Keratinocyte (primary cell): ENCODE results near the gene MACIR. TPM values are rescaled to one million over a fixed set of nuclear protein-coding genes. Genes with fewer than 3 reads are reported as not detected.

Source experiments
- DNase-seq: peaks from one replicate; pipeline ENCODE4 v3.0.0-alpha.2; 2011; ENCODE audit warnings: low read depth, missing footprints, low spot score
- FAIRE-seq: peaks from 2 replicates; lab custom pipeline; 2011; peaks lifted over from hg19 to GRCh38; lab: Jason Lieb, UNC
- H2AFZ ChIP-seq: 2 replicates; pipeline ENCODE4 v1.6.0; 2012; ENCODE audit warnings: low read length, control low read depth, inconsistent platforms; ENCODE audit not compliant: control insufficient read depth
- H3K27ac ChIP-seq: 2 replicates; pipeline ENCODE4 v1.5.1; 2011; ENCODE audit warnings: low read length; ENCODE audit not compliant: control insufficient read depth, insufficient read depth
- H3K27me3 ChIP-seq: 3 replicates; pipeline ENCODE4 v1.6.0; 2011; ENCODE audit warnings: low read length; ENCODE audit not compliant: control insufficient read depth, insufficient read depth; ENCODE audit errors: extremely low read depth
- H3K36me3 ChIP-seq, 2 experiments: 2 replicates in 1 of 2; 3 replicates in 1 of 2; pipeline ENCODE4 v1.5.1; 2011; ENCODE audit warnings: low read length in 2 of 2, mild to moderate bottlenecking in 1 of 2; ENCODE audit not compliant: control insufficient read depth in 2 of 2, insufficient read depth in 2 of 2; ENCODE audit errors: extremely low read depth in 1 of 2
- H3K4me1 ChIP-seq: 3 replicates; pipeline ENCODE4 v1.5.1; 2011; ENCODE audit warnings: low read length; ENCODE audit not compliant: control insufficient read depth, insufficient read depth; ENCODE audit errors: extremely low read depth
- H3K4me2 ChIP-seq: 3 replicates; pipeline ENCODE4 v1.6.0; 2011; ENCODE audit warnings: low read depth, low read length; ENCODE audit not compliant: control insufficient read depth, insufficient read depth; ENCODE audit errors: extremely low read depth
- H3K4me3 ChIP-seq, 3 experiments: fragments of 200-600 bp in 1 of 3; sonication (generic) in 1 of 3; 2 replicates in 2 of 3; 3 replicates in 1 of 3; pipeline ENCODE4 v1.5.1; 2011 to 2016; ENCODE audit warnings: low read length in 3 of 3, mild to moderate bottlenecking in 3 of 3, control low read depth in 2 of 3, inconsistent platforms in 1 of 3, low read depth in 1 of 3, mixed read lengths in 1 of 3, mixed run types in 1 of 3, moderate library complexity in 1 of 3; ENCODE audit not compliant: control insufficient read depth in 2 of 3, insufficient read depth in 2 of 3; ENCODE audit errors: extremely low read depth in 1 of 3
- H3K79me2 ChIP-seq: 2 replicates; pipeline ENCODE4 v1.6.0; 2012; ENCODE audit warnings: low read length; ENCODE audit not compliant: control insufficient read depth, insufficient read depth
- H3K9ac ChIP-seq: 3 replicates; pipeline ENCODE4 v1.6.0; 2011; ENCODE audit warnings: low read length; ENCODE audit not compliant: control insufficient read depth, insufficient read depth; ENCODE audit errors: extremely low read depth
- H3K9me1 ChIP-seq: 3 replicates; pipeline ENCODE4 v1.6.0; 2011; ENCODE audit warnings: low read length; ENCODE audit not compliant: control insufficient read depth, insufficient read depth; ENCODE audit errors: extremely low read depth
- H3K9me3 ChIP-seq: 2 replicates; pipeline ENCODE4 v1.5.1; 2012; ENCODE audit warnings: low read depth, low read length; ENCODE audit not compliant: control insufficient read depth
- H4K20me1 ChIP-seq: 3 replicates; pipeline ENCODE4 v1.6.0; 2011; ENCODE audit warnings: low read length; ENCODE audit not compliant: control insufficient read depth, insufficient read depth; ENCODE audit errors: extremely low read depth
- EZH2 ChIP-seq: IDR thresholded peaks from one replicate; pipeline ENCODE4 v1.6.1; 2012; ENCODE audit warnings: inconsistent platforms, mild to moderate bottlenecking, low read length, moderate library complexity
- dilution Hi-C: fragments of 300-500 bp; cut with MboI; formaldehyde crosslinking; loops from one replicate; pipeline ENCODE4 v1.7.0; 2020; ENCODE audit warnings: low sequenced_read_pairs; ENCODE audit not compliant: extremely low pct_ligation_motif_present
- polyA plus RNA-seq, 5 experiments: library from polyadenylated mRNA; depleted of rRNA in 3 of 5; stranded (reverse) in 3 of 5; stranded (forward) in 1 of 5; unstranded in 1 of 5; fragments of >200 nt; gene quantifications; 1 replicate in 1 of 5; 2 replicates in 3 of 5; 3 replicates in 1 of 5; pipeline versions ENCODE4 v1.2.1 to v1.2.3, GENCODE V29; 2011 to 2012; ENCODE audit warnings: missing spikeins in 2 of 5, low read depth in 1 of 5, low replicate concordance in 1 of 5
- TF ChIP-seq, protein P1 (sequence below), 3 experiments: IDR thresholded peaks in 1 of 3; conservative IDR thresholded peaks in 1 of 3; optimal IDR thresholded peaks in 1 of 3; 2 replicates in 2 of 3; 3 replicates in 1 of 3; pipeline versions ENCODE3 to v1.5.1; 2011; ENCODE audit warnings: low read length in 3 of 3, mild to moderate bottlenecking in 3 of 3, moderate library complexity in 2 of 3, control low read depth in 1 of 3, inconsistent platforms in 1 of 3; ENCODE audit not compliant: insufficient read depth in 2 of 3; ENCODE audit errors: extremely low read depth in 1 of 3

The MACIR gene
- polyA plus RNA-seq, 1 donor (not counting 4 experiments of a cell fraction or from before 2014, with no cell fraction given), result 9.5 TPM

DNA sequence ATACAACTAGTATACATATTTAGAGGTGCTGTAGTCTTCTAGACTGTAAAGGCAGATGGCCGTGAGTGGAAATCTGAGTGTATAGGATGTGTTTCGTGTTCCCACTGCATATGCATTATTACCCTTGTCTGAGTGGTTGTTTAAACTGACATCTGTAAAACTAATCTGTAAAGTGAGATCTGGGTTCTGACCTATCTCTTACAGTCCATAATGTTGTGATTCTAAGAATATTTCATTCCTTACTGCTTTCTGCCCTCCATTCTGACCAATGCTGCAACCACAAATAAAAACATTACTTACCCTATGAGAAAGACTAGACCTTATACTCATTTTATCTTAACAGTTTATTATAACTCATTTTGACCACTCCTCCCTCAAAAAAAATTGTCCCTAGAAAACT lies 47.6 kb upstream of the MACIR start:
- dilution Hi-C loops, result no loop called here
- H3K79me2 ChIP-seq, result no peaks in the 10 kb centered on the region
- TF ChIP-seq, protein P1, sequence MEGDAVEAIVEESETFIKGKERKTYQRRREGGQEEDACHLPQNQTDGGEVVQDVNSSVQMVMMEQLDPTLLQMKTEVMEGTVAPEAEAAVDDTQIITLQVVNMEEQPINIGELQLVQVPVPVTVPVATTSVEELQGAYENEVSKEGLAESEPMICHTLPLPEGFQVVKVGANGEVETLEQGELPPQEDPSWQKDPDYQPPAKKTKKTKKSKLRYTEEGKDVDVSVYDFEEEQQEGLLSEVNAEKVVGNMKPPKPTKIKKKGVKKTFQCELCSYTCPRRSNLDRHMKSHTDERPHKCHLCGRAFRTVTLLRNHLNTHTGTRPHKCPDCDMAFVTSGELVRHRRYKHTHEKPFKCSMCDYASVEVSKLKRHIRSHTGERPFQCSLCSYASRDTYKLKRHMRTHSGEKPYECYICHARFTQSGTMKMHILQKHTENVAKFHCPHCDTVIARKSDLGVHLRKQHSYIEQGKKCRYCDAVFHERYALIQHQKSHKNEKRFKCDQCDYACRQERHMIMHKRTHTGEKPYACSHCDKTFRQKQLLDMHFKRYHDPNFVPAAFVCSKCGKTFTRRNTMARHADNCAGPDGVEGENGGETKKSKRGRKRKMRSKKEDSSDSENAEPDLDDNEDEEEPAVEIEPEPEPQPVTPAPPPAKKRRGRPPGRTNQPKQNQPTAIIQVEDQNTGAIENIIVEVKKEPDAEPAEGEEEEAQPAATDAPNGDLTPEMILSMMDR (optimal IDR thresholded peaks at IDR 0.05 in 1 of 3, IDR thresholded peaks at IDR 0.05 in 1 of 3, conservative IDR thresholded peaks at IDR 0.05 in 1 of 3; ENCODE audit: extremely low read depth in 1 of 3, insufficient read depth in 2 of 3, low read length in 3 of 3), result no peak
- no peak for TF ChIP-seq EZH2
- FAIRE-seq (no peak), DNase-seq (no peak)
- no peaks in the 10 kb centered on the region for H3K9me1 ChIP-seq
- no peak overlapping the region for H2AFZ ChIP-seq
- no peak overlapping the region for H3K4me3 ChIP-seq
- H3K4me1 ChIP-seq, result no peaks in the 10 kb centered on the region
- no peak overlapping the region for H3K4me2 ChIP-seq
- H4K20me1 ChIP-seq, result no peaks in the 10 kb centered on the region
- no peaks in the 10 kb centered on the region for H3K36me3 ChIP-seq
- no peaks in the 10 kb centered on the region for H3K27me3 ChIP-seq
- H3K27ac ChIP-seq, result no peak overlapping the region
- H3K9ac ChIP-seq, result no peak overlapping the region
- no peaks in the 10 kb centered on the region for H3K9me3 ChIP-seq

DNA sequence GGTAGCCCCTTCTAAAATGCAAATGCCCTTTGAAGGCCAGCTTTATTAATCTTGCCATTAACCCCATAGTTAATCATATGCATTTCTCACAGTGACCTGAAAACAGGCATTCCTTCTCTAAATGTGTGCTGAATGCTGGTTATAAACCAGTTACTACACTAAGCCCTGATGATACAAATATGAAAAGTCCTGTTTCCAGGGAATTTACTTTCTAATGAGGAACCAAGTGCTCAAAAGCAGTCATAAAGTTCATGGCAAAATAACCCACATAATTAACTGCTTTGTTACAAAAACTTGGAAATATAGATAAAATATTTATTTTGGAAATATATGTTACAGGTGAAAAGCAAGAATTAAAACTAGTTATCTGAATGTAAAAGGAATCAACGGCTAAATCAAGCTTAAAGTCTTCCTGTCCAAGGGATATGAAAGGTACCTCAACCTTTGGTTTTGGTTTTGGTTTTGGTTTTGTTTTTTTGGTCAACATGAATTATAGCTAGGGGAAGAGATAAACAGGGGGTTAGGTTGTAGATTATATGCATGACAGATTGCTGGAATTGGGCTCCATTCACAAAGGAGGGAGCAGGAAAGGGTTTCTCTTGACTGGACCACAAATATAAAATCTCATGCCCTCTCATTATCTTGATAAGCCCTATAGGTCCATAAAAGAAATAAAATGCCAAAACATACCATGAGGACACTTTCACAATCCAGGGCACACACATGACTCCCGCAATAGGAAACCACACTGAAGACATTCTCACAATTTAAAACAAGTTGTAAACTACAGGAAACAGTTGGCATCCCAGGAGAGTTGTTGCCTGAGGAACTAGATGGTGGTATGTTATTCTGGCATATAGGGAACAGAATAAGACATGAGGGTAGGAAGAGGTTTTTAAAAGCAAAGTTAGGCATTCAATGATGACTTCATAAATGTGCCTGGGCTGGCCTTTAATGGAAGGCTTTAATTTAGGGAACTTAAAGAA lies 46.7 kb upstream of the MACIR start:
- Histone ChIP-seq H3K27me3 (no peaks in the 10 kb centered on the region), H3K4me3 (no peak overlapping the region), H3K9me1 (no peaks in the 10 kb centered on the region), H3K9ac (no peak overlapping the region), H3K79me2 (no peaks in the 10 kb centered on the region), H4K20me1 (no peaks in the 10 kb centered on the region), H3K9me3 (no peaks in the 10 kb centered on the region), H3K4me2 (no peak overlapping the region), H3K36me3 (no peaks in the 10 kb centered on the region), H3K4me1 (no peaks in the 10 kb centered on the region), H2AFZ (no peak overlapping the region), H3K27ac (no peak overlapping the region)
- dilution Hi-C loops, result no loop called here
- FAIRE-seq, result no peak
- TF ChIP-seq, protein P1 (optimal IDR thresholded peaks at IDR 0.05 in 1 of 3, IDR thresholded peaks at IDR 0.05 in 1 of 3, conservative IDR thresholded peaks at IDR 0.05 in 1 of 3; ENCODE audit: extremely low read depth in 1 of 3, insufficient read depth in 2 of 3, low read length in 3 of 3), result no peak
- TF ChIP-seq EZH2, result no peak
- no peak for DNase-seq
